GM19397 (cell line): ENCODE data around the gene EMSY.
"Not testable (repeated sequence)": the region's sequence is repeated elsewhere in the genome, so short reads cannot be mapped to it uniquely, and the experiment has no call there.

Experiments
- ATAC-seq: cut with Tn5 transposase; IDR thresholded peaks from one replicate; pipeline ENCODE4 v1.9.1; 2021; ENCODE audit warnings: mild to moderate bottlenecking, moderate library complexity; ENCODE audit not compliant: unreplicated experiment

Gene EMSY

DNA sequence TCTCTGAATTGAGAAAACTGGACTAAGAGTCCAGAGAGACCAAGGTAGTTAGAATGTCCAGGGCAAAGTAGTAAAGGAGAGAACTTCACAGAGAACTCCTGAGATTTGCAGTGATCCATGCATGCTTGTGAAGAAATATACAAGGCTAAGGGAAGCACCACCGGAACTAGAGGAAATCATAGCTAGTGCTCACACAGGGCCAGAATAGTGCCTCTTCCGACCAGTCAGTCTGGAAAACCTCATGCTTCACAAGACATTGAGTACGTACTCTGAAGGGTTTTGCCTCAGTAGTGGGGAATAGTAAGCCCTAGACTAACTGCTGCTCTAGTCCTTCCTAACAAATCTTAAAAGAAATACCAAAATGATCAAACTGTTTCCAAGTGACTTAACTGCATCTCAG lies 117.7 kb downstream of the EMSY start:
- no peak for ATAC-seq

DNA sequence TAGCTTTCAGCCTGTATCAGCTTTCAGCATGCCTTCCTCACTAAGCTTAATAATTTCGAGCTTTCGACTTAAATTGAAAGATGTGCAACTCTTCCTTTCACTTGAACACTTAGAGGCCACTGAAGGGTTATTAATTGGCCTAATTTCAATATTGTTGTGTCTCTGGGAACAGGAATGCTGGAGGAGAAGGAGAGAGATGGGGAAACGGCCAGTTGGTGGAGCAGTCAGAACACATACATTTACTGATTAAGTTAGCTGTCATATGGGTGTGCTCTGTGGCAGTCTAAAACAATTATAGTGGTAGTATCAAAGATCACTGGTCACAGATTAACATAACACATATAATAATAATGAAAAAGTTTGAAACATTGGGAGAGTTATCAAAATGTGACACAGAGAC lies 119.5 kb downstream of the EMSY start:
- no peak for ATAC-seq

DNA sequence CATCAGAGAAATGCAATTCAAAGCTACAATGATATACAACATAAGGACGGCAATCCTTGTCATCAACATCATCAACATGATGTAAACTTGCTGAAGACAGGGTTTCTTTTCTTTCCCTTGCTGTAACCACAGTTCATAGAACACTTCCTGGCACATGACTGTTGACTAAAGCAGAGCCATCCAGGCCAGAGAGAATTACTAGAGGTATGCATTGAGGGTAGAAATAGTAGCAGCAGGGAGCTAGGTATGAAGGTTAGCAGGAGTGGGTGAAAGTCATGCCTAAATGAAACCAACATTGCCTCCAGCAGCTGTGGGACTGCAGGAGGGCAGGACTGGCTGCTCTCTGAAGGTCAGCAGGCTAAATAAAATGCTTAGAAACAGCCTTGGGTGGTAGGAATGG lies 122.0 kb downstream of the EMSY start:
- ATAC-seq = no peak

- ATAC-seq = no peak
Measured at GRCh38 chr11:76567261-76567660, 122.4 kb downstream of the EMSY start.

- no peak for ATAC-seq
Measured at GRCh38 chr11:76568139-76568538, 123.3 kb downstream of the EMSY start.

DNA sequence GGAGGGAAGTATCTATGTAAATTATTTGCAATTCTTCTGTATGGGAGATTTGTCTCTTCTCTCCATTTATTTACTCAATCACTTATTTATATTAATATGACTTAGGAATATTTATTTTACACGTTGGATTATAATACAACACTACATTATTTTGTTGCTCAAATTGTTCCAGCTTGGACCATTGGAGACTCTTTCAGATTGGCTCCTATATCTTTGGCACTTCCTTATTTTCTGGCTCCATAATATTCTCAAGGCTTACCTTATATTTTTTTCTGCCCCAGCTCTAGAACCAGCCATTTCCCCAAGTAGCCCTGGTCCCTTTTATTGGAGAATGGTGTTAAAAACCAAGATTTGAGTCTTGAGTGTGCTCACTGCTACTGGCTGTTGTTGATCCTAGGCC lies 123.8 kb downstream of the EMSY start:
- ATAC-seq = no peak

DNA sequence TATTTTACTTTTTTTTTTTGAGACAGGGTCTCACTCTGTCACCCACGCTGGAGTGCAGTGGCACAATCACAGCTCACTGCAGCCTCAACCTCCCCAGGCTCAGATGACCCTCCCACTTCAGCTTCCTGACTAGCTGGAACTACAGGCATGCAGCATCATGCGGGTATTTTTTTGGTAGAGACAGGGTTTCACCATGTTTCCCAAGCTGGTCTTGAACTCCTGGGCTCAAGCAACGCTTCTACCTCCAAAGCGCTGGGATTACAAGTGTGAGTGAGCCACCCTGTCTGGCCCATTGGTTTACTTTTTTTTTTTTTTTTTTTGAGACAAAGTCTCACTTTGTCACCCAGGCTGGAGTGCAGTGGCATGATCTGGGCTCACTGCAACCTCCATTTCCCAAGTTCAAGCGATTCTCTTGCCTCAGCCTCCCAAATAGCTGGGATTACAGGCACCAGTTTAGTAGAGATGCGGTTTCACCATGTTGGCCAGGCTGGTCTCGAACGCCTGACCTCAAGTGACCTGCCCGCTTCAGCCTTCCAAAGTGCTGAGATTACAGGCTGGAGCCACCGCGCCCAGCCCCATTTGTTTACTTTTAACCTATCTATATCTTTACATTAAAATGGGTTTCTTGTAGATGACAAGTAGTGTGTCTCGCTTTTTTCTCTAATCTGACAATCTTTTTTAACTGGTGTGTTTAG lies 127.5 kb downstream of the EMSY start:
- ATAC-seq = not testable (repeated sequence)

- ATAC-seq = no peak
Measured at GRCh38 chr11:76574406-76574805, 129.6 kb downstream of the EMSY start.

DNA sequence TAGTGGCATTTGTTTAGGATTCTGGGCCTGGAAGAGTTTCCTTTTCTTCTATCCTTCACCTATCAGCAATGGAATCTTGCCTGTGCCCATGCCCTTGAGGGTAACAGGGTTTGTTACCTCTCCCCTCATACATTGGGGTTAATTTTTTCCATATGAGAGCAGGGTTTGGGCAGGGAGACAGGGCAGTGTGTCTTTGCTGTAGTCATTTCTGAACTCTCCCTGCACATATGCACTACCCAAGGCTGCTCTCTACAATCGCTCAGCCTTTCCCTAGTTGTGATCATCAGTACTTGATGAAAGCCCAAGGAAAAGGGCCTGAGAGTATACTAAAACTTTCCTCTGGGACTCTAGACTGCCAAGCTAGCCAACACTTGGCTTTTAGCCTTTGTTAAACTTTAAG lies 130.1 kb downstream of the EMSY start:
- ATAC-seq = no peak

GRCh38 chr11:76577226-76577920 lies 132.6 kb downstream of the EMSY start:
- no peak for ATAC-seq

DNA sequence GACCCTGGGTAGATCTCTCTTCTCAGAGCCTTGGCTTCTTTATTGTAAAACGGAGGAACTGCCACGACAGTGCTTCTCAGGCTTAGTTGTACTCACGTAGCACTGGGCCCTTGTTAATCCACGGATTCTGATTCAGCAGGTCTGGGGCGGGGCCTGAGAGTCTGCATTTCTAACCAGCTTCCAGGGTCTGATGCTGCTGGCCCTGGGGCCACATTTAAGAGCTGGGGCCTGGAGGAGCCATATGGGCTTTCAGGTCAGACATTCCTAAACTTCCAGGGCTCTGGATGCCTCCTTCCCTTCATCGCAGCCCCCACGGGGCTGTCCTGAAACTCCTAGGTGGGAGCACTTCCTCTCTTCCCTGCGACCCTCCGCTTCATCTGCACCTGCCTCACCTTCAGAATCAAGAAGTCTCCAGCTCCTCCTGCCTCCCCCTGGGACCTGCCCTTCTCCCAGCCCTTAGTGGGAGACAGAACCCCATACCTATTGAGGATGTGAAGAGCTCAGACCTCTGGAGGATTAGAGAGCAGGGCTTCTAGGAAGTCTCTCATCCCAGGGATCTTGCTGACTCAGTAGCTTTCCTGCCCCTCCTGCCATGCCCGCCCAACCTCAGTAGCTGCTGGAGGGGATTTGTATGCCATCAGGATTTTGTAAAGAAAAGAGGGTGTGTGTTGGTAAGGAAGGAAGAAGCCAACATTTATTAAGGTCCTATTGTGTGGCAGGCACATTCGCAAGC lies 133.3 kb downstream of the EMSY start:
- no peak for ATAC-seq

DNA sequence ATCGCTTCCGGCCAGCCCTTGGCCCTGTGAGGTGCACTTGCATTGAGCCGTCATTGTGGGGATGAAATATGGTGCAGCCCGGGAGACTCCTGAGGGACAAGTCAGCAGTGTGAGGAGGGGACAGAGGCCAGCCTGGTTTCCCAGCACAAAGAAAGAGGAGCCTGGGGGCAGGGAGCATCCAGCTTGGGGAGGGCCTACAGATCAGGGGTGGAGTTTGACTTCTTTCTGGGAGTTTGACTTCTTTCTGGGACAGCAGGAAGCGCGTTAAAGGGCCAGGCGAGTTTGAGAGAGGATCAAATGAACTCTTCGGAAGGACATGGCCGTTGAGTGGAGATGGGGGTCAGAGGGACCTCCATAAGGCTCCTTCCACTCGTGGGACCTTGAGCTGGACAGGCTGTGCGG lies 133.8 kb downstream of the EMSY start:
- no peak for ATAC-seq

- no peak for ATAC-seq
Measured at GRCh38 chr11:76579056-76579751, 134.4 kb downstream of the EMSY start.

GRCh38 chr11:76579752-76580151 lies 134.9 kb downstream of the EMSY start:
- no peak for ATAC-seq

GRCh38 chr11:76582471-76582870 lies 137.7 kb downstream of the EMSY start:
- ATAC-seq = not testable (repeated sequence)

DNA sequence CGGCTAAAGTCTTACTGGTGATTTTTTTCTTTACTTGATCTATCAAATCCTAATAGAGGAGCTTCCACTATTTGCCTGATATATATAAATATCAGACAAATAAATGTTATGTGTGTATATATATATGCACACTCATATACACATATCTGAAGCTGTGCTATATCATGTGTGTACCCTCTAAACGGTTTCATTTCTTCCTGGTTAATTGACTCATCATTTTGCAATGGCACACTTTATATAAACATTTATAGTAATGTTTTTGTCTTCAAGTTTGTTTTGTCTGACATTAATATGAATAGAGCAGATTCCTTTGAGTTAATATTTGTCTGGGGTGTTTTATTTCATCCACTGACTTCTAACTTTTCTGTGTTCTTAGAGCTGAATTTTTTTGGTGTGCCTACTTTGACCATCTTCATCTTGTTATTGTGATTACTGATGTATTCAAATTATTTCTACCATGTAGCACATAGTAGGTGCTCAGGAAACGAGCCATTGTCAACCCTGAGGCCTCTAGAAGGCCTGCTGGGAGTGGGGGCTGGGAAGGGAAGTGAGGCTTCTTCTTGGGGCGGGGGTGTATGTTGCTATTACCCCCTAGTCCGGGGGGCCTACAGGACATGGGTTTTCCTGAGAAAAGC lies 143.1 kb downstream of the EMSY start:
- no peak for ATAC-seq

DNA sequence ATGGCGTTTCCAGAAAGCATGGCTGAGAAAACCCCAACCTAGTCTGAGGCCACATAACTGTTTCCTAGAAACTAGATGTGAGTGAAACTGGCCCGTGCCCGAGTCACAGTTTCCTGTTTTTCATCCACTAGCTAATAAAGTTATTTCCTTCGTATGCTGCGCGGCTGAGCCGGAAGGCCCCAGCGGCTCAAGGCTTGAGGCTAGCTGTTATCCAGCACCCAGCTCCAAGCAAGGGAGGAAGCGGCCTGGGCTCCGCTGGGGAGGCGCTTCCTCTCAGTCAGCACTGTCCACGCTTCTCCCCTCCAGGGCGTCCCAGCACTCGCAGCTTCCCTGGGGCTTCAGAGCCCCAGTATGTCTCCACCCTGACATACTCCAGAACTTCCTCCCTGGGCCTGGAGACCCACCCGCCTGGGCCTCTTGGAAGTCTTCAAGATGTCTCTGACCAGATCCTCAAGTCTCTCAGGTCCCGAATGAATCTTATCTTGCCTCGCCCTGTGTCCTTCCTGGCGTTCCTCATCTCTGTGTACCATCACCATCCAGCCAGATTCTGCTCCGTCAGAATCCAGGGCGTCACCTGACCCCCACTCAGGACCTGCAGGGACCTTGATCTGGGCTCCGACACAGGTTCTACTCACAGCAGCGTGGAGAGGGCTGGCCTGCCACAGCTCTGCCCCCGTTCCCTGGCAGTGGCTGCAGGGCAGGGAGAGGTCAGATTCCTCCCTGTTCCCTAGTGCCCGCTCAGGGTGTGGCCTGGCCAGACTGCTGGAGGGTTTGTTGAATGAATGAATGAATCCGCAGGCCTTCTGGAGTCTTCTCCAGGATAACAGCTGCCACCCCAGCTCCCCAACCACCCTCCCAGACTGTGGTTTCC lies 143.9 kb downstream of the EMSY start:
- ATAC-seq = no peak

- ATAC-seq = no peak
Measured at GRCh38 chr11:76589477-76589876, 144.7 kb downstream of the EMSY start.

DNA sequence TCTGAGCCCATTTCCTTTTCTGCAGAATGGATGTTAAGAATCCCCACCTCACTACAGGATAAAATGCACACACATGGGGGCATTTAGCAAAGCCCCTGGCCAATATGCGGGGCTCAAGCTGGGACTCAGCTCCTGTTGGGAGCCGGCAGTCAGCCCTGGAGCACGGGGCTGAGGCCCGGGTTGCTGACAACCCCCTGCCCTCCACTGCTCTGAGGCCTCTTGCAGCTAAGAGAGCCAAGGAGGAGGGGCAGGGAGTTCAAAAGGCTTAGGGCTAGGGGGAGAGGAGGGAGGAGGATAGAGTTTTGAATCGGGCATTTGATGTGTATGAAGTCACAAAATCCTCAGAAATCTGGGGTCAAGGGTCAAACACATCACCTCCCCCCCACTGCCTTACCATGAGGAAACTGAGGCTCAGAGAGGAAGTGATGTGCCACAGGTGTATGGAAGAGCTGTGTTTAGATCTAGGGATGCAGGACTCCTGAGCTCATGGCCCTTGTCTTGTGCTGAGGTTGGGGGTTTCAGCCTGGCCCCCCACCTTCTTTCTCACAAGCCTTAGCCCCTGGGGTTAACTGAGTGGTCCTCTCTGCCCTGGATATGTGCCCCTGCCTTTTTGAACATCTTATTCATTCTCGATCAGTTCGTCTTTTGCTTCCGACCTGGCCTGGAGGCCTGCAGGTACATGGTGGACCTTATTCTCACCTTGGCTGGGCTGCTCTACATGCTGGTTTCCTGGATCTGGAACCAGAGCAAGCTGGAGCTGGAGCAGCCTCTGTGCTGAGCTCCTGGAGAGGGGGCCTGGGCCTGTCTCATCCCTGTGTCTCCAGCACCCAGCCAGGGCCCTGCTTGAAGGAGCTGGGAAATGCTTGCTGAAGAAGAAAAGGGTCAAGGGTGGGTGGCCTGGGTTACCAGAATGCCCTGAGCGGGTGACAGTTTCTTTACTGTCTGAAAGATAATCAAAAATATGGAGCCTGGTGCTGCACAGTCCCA lies 145.4 kb downstream of the EMSY start:
- ATAC-seq = no peak
